WTC11 (cell line): Measurements from ENCODE around the gene OXER1.

ENCODE experiments used
- CTCF ChIP-seq: fragments of 200-600 bp; IDR thresholded peaks from 2 replicates; pipeline ENCODE4 v1.8.0; 2022; ENCODE audit warnings: antibody characterized with exemption
- ELF4 ChIP-seq: sonication (generic); formaldehyde crosslinking; IDR thresholded peaks from 2 replicates; pipeline ENCODE4 v1.8.1; 2022; ENCODE audit warnings: low read depth, mild to moderate bottlenecking, moderate library complexity, missing genetic modification reagents
- MXD4 ChIP-seq: fragments of 250-450 bp; sonication (Bioruptor Pico); IDR thresholded peaks from 2 replicates; pipeline ENCODE4 v1.8.0; 2021; ENCODE audit warnings: mild to moderate bottlenecking, moderate library complexity, borderline replicate concordance
- USF2 ChIP-seq: sonication (generic); formaldehyde crosslinking; IDR thresholded peaks from 2 replicates; pipeline ENCODE4 v1.8.1; 2023; ENCODE audit warnings: mild to moderate bottlenecking, missing genetic modification reagents, moderate library complexity
- ZBTB21 ChIP-seq: sonication (generic); formaldehyde crosslinking; IDR thresholded peaks from 2 replicates; pipeline ENCODE4 v1.8.1; 2023; ENCODE audit warnings: mild to moderate bottlenecking, missing genetic modification reagents, borderline replicate concordance
- ZNF138 ChIP-seq: sonication (generic); formaldehyde crosslinking; conservative IDR thresholded peaks from 2 replicates; pipeline ENCODE4 v1.8.1; 2022; ENCODE audit warnings: mild to moderate bottlenecking, moderate library complexity, missing genetic modification reagents

- TF ChIP-seq CTCF (no peak), ZNF138 (no peak), USF2 (CRISPR knock-in tag) (no peak), ZBTB21 (CRISPR knock-in tag) (no peak), MXD4 (CRISPR knock-in tag) (no peak), ELF4 (CRISPR knock-in tag) (no peak)
These were observed 7.7 kb upstream of the OXER1 start for GRCh38 chr2:42771546-42772153.
